OCI-LY3 (cell line): ENCODE data around the gene FBXO28.

Source experiments
- EZH2phosphoT487 ChIP-seq: fragments of 200-600 bp; shearing (Covaris generic); IDR thresholded peaks from 2 replicates; pipeline ENCODE4 v1.6.1; 2018; ENCODE audit warnings: antibody characterized with exemption, mixed run types, low read depth
- TF ChIP-seq, protein P1 (sequence below): fragments of 200-600, 300-600 bp; sonication (generic); IDR thresholded peaks from 2 replicates; pipeline ENCODE4 v1.5.1; 2014; ENCODE audit warnings: antibody characterized with exemption, low read length, low read depth

DNA sequence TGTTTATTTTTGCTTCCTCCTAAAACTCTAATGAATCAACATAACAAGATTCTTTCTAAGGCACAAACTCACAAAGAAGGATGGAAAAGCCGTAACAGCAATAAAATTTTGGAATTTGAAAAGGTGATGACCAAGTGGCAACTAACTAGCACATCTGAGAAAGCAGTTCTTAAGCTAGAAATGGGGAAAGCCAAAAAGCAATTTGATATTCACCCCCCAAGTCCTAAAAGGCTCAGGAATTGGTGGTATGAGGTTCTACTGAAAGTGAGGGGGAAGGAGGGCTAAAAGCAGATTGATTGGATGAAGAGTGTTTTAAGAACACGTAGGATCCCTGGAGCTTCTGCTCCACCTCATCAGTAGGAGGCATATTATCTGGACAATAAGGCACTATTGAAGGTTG is 43.4 kb upstream of the FBXO28 start:
- TF ChIP-seq, protein P1, sequence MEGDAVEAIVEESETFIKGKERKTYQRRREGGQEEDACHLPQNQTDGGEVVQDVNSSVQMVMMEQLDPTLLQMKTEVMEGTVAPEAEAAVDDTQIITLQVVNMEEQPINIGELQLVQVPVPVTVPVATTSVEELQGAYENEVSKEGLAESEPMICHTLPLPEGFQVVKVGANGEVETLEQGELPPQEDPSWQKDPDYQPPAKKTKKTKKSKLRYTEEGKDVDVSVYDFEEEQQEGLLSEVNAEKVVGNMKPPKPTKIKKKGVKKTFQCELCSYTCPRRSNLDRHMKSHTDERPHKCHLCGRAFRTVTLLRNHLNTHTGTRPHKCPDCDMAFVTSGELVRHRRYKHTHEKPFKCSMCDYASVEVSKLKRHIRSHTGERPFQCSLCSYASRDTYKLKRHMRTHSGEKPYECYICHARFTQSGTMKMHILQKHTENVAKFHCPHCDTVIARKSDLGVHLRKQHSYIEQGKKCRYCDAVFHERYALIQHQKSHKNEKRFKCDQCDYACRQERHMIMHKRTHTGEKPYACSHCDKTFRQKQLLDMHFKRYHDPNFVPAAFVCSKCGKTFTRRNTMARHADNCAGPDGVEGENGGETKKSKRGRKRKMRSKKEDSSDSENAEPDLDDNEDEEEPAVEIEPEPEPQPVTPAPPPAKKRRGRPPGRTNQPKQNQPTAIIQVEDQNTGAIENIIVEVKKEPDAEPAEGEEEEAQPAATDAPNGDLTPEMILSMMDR: no peak
- no peak for TF ChIP-seq EZH2phosphoT487
